ENCODE measurements around the gene TIGAR.
A peak's percentile ranks its signal among the peaks of the same experiment; 100 is the strongest.

The TIGAR gene

GRCh38 chr12:4301932-4302501 is 19.0 kb upstream of the TIGAR start:
- no peak for DNase-seq (ENCODE audit: low read depth in 1 of 2, low spot score in 1 of 2)

- DNase-seq (ENCODE audit: low read depth in 1 of 2, low spot score in 1 of 2), result no peak
Measured at GRCh38 chr12:4302881-4303280, 18.1 kb upstream of the TIGAR start.

- DNase-seq (ENCODE audit: low read depth in 1 of 2, low spot score in 1 of 2), result no peak
Measured at GRCh38 chr12:4303750-4304149, 17.3 kb upstream of the TIGAR start.

- DNase-seq (ENCODE audit: low read depth in 1 of 2, low spot score in 1 of 2), result no peak
Measured at GRCh38 chr12:4307593-4308333, 13.2 kb upstream of the TIGAR start.

GRCh38 chr12:4308334-4308950 is 12.6 kb upstream of the TIGAR start:
- no peak for DNase-seq (ENCODE audit: low read depth in 1 of 2, low spot score in 1 of 2)

- no peak for DNase-seq (ENCODE audit: low read depth in 1 of 2, low spot score in 1 of 2)
Measured at GRCh38 chr12:4311776-4312175, 9.2 kb upstream of the TIGAR start.

- no peak for DNase-seq (ENCODE audit: low read depth in 1 of 2, low spot score in 1 of 2)
Measured at GRCh38 chr12:4312251-4312650, 8.8 kb upstream of the TIGAR start.

GRCh38 chr12:4320497-4320852 is 538 bp upstream of the TIGAR start:
- no peak for DNase-seq (ENCODE audit: low read depth in 1 of 2, low spot score in 1 of 2)

- DNase-seq (ENCODE audit: low read depth in 1 of 2, low spot score in 1 of 2), result no peak
Measured at GRCh38 chr12:4322726-4323125, 1.7 kb downstream of the TIGAR start.

- no peak for DNase-seq (ENCODE audit: low read depth in 1 of 2, low spot score in 1 of 2)
Measured at GRCh38 chr12:4323396-4323795, 2.4 kb downstream of the TIGAR start.

GRCh38 chr12:4324366-4324765 is 3.4 kb downstream of the TIGAR start:
- no peak for DNase-seq (ENCODE audit: low read depth in 1 of 2, low spot score in 1 of 2)

GRCh38 chr12:4325966-4326365 is 5.0 kb downstream of the TIGAR start:
- no peak for DNase-seq (ENCODE audit: low read depth in 1 of 2, low spot score in 1 of 2)

- no peak for DNase-seq (ENCODE audit: low read depth in 1 of 2, low spot score in 1 of 2)
Measured at GRCh38 chr12:4327293-4327692, 6.3 kb downstream of the TIGAR start.

- no peak for DNase-seq (ENCODE audit: low read depth in 1 of 2, low spot score in 1 of 2)
Measured at GRCh38 chr12:4330203-4330602, 9.2 kb downstream of the TIGAR start.

- no peak for DNase-seq (ENCODE audit: low read depth in 1 of 2, low spot score in 1 of 2)
Measured at GRCh38 chr12:4331221-4331620, 10.2 kb downstream of the TIGAR start.

- DNase-seq (ENCODE audit: low read depth in 1 of 2, low spot score in 1 of 2), result no peak
Measured at GRCh38 chr12:4331842-4332241, 10.8 kb downstream of the TIGAR start.

- DNase-seq (ENCODE audit: low read depth in 1 of 2, low spot score in 1 of 2), result no peak
Measured at GRCh38 chr12:4346931-4347330, 25.9 kb downstream of the TIGAR start.

- peak in 1 of 2 donors; percentile 10 for DNase-seq (ENCODE audit: low read depth in 1 of 2, low spot score in 1 of 2)
Measured at GRCh38 chr12:4353785-4354208, 32.8 kb downstream of the TIGAR start.

GRCh38 chr12:4355156-4356040 is 34.4 kb downstream of the TIGAR start:
- DNase-seq (ENCODE audit: low read depth in 1 of 2, low spot score in 1 of 2), result no peak

- peak in 1 of 2 donors; percentile 15 for DNase-seq (ENCODE audit: low read depth in 1 of 2, low spot score in 1 of 2)
Measured at GRCh38 chr12:4356041-4356327, 35.0 kb downstream of the TIGAR start.

GRCh38 chr12:4366090-4366489 is 45.1 kb downstream of the TIGAR start:
- DNase-seq (ENCODE audit: low read depth in 1 of 2, low spot score in 1 of 2), result no peak

- DNase-seq (ENCODE audit: low read depth in 1 of 2, low spot score in 1 of 2), result no peak
Measured at GRCh38 chr12:4369548-4369947, 48.5 kb downstream of the TIGAR start.

Measured in activated CD4-positive, alpha-beta T cell treated with anti-CD3 and anti-CD28 coated beads, Interleukin-2, amount 50 U/mL, for 24 hours (primary cell).